Heart left ventricle (tissue), 16 donors: ENCODE results near the gene ZNF71. TPM values are rescaled to one million over a fixed set of nuclear protein-coding genes. Genes with fewer than 3 reads are reported as not detected.

Source experiments
- ATAC-seq, 4 donors: fragments of 200-7000 bp; cut with Tn5 transposase; one replicate each; pipeline ENCODE4 v1.9.1; 2020 to 2022; ENCODE audit warnings: moderate library complexity in 4 of 4, mild to moderate bottlenecking in 3 of 4, moderate number of reproducible peaks in 1 of 4
- DNase-seq, 5 donors: peaks; one replicate each; pipeline ENCODE4 v3.0.0-alpha.2; 2020
- H3K27ac ChIP-seq, 12 donors: fragments of 200-600 bp; sonication (generic) in 4 of 12; one replicate each; pipeline versions ENCODE4 v1.5.0 to v1.8.0; 2016 to 2022; ENCODE audit warnings: mild to moderate bottlenecking in 2 of 12
- H3K27me3 ChIP-seq, 9 donors: fragments of 200-600 bp; sonication (generic) in 2 of 9; one replicate each; pipeline versions ENCODE4 v1.5.1 to v1.8.0; 2016 to 2022; ENCODE audit warnings: mild to moderate bottlenecking in 3 of 9
- H3K36me3 ChIP-seq, 9 donors: fragments of 200-600 bp; sonication (generic) in 2 of 9; one replicate each; pipeline versions ENCODE4 v1.5.0 to v1.8.0; 2018 to 2022; ENCODE audit warnings: mild to moderate bottlenecking in 2 of 9
- H3K4me1 ChIP-seq, 12 donors: fragments of 200-600 bp; sonication (generic) in 4 of 12; one replicate each; pipeline versions ENCODE4 v1.5.0 to v1.8.0; 2016 to 2022; ENCODE audit warnings: mild to moderate bottlenecking in 3 of 12
- H3K4me3 ChIP-seq, 12 donors: fragments of 200-600 bp; sonication (generic) in 4 of 12; one replicate each; pipeline versions ENCODE4 v1.5.0 to v1.8.0; 2017 to 2022; ENCODE audit warnings: mild to moderate bottlenecking in 9 of 12, moderate library complexity in 4 of 12
- H3K9me3 ChIP-seq, 12 donors: fragments of 200-600 bp; sonication (generic) in 4 of 12; one replicate each; pipeline versions ENCODE4 v1.5.0 to v1.8.0; 2016 to 2022; ENCODE audit warnings: mild to moderate bottlenecking in 1 of 12
- CTCF ChIP-seq, 12 donors: fragments of 200-600 bp; sonication (generic) in 4 of 12; IDR thresholded peaks; one replicate each; pipeline versions ENCODE4 v1.5.0 to v1.8.0; 2018 to 2022; ENCODE audit warnings: antibody characterized with exemption in 12 of 12, mild to moderate bottlenecking in 5 of 12
- POLR2A ChIP-seq, 2 donors: fragments of 450-650 bp; IDR thresholded peaks; one replicate each; pipeline ENCODE4 v1.6.1; 2017; ENCODE audit warnings: antibody characterized with exemption in 2 of 2, mild to moderate bottlenecking in 2 of 2, moderate library complexity in 2 of 2
- WGBS, 4 donors: extraction: QIAGEN DNeasy Blood & Tissue Kit in 2 of 4; methylation state at CpG; one replicate each; pipeline versions ENCODE4 v1.1.5 to v1.1.7; 2013 to 2018; 5-methylcytosine and 5-hydroxymethylcytosine counted together
- intact Hi-C, 10 donors: fragments of 100-400 bp; cut with DNase I; formaldehyde crosslinking; loops; one replicate each; pipeline versions ENCODE4 v1.11.1 to v1.14.2; 2022
- polyA plus RNA-seq, 2 donors: library from polyadenylated mRNA; stranded (reverse); fragments of 200-250 nt; gene quantifications; one replicate each; pipeline ENCODE4 v1.2.3, GENCODE V29; 2013
- total RNA-seq, 9 donors: library from RNA; depleted of rRNA in 2 of 9; stranded (reverse); fragments of >200 nt in 2 of 9; fragmentation: NEBNext Ultra II Directional in 3 of 9; extraction: Animal tissue kit (Norgen Biotek cat#: 25700) in 3 of 9; gene quantifications; one replicate each; pipeline versions ENCODE4 v1.1.0 to v1.2.4, GENCODE V29; 2016 to 2023
- donor health status: ischemic (EF 13 %, LVEDD 7.1; RV severe dilation, severe dysfunction).
- donor health status: healthy with polysubstance abuse.
- donor health status: DM: no; HTN: yes; CAD: no.
- donor health status: DM: no; HTN: no; CAD: no.
- donor health status: ischemic (EF 25% LVEDD 6.9; RV normal size, moderate dysfunction).
- donor health status: ischemic (EF 25% LVEDD 5.7; RV mildly dilated, moderate dysfunction).
- donor health status: healthy.
- donor health status: DM: yes; HTN: yes; CAD: no.
- donor health status: ischemic (EF 35%, LVEDD 5.7; RV mildly dilated, moderate dysfunction).
- donor health status: nonischemic (EF 11% LVEDD 7.7; RV severe dilation, severe dysfunction).
- donor health status: DM: yes; HTN: yes; CAD: no.
- donor health status: PGD.
- donor health status: ischemic (EF 29% LVEDD 5.4; RV normal size, mild dysfunction).
- donor health status: nonischemic (EF 23%, LVEDD 6.1; RV moderate dilation, normal function).

Gene ZNF71
- total and polyA plus RNA-seq, 11 donors = 3.6 to 15.3 (median 7.1) TPM

GRCh38 chr19:56667311-56667870, 72.3 kb downstream of the ZNF71 start:
- TF ChIP-seq POLR2A (IDR thresholded peaks at IDR 0.05) (no peak), CTCF (IDR thresholded peaks at IDR 0.05) (no peak)
- H3K4me1 ChIP-seq = peaks cover 0 to 20% (median 12%) of the 10 kb centered on the region in 12 donors
- H3K27me3 ChIP-seq = no peaks in the 10 kb centered on the region
- H3K36me3 ChIP-seq = peaks cover 0 to 26% (median 18%) of the 10 kb centered on the region in 9 donors
- no peak overlapping the region for H3K27ac ChIP-seq
- intact Hi-C loops = loop anchor here in 2 of 10 donors (5.0 to 10.0 kb wide), 2 partner anchors 70 to 163 kb away; partner anchors contain the start of genes ZNF471 (in 1 of the 2) and ZNF71 (in 1 of the 2)
- DNase-seq = no peak
- no peak for ATAC-seq
- H3K9me3 ChIP-seq = peaks cover 0 to 17% (median 0%) of the 10 kb centered on the region in 12 donors
- 68 to 87% (median 70%) methylated on average over 4 to 6 of the region's 6 CpGs for WGBS, 4 donors
- H3K4me3 ChIP-seq = no peak overlapping the region

DNA sequence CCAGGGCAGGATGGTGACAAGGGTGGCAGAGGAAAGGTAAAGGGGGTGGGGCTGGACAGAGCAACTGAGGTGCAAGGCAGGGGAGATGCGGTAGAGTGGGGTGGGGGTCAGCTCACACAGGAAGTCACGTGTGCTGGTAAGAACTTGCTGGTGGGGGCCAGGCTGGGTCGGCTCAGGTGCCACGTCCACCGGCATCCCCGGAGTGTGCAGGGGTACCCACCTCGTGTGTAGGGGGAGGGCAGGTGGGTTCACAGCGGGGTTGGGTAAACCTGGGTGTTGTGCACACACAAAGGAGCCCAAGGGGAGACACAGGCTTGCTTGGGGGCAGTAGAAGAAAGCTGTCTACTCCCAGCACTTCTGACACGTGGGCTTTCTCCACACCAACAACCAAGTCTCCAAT, 73.6 kb downstream of the ZNF71 start:
- no peak for DNase-seq
- Histone ChIP-seq H3K27me3 (no peaks in the 10 kb centered on the region), H3K4me1 (peaks cover 0 to 20% (median 12%) of the 10 kb centered on the region in 12 donors), H3K36me3 (peaks cover 0 to 14% (median 9%) of the 10 kb centered on the region in 9 donors), H3K4me3 (no peak overlapping the region), H3K9me3 (peaks cover 0 to 13% (median 0%) of the 10 kb centered on the region in 12 donors), H3K27ac (no peak overlapping the region)
- WGBS, 4 donors = 73 to 91% (median 80%) methylated on average over 9 of the region's 9 CpGs
- ATAC-seq = no peak
- intact Hi-C loops = loop anchor here in 2 of 10 donors (5.0 to 10.0 kb wide), 2 partner anchors 71 to 164 kb away; partner anchors contain the start of genes ZNF471 (in 1 of the 2) and ZNF71 (in 1 of the 2)
- no peak for TF ChIP-seq CTCF (IDR thresholded peaks at IDR 0.05)
- TF ChIP-seq POLR2A (IDR thresholded peaks at IDR 0.05) = no peak

- Histone ChIP-seq H3K27me3 (no peaks in the 10 kb centered on the region), H3K36me3 (no peaks in the 10 kb centered on the region), H3K27ac (no peak overlapping the region), H3K4me3 (peak overlapping the region in 11 of 12 donors; percentile 65 to 91 (median 82)), H3K9me3 (no peaks in the 10 kb centered on the region), H3K4me1 (peaks cover 0 to 20% (median 12%) of the 10 kb centered on the region in 12 donors)
- no peak for TF ChIP-seq POLR2A (IDR thresholded peaks at IDR 0.05)
- no peak for TF ChIP-seq CTCF (IDR thresholded peaks at IDR 0.05)
- DNase-seq = no peak
- 72 to 87% (median 83%) methylated on average over 10 to 17 of the region's 17 CpGs for WGBS, 4 donors
- intact Hi-C loops = loop anchor here in 2 of 10 donors (5.0 kb wide), 2 partner anchors 73 to 163 kb away; partner anchors contain the start of genes ZNF471 (in 1 of the 2) and ZNF71 (in 1 of the 2)
- peak in 1 of 4 donors; percentile 2 for ATAC-seq
Observed at GRCh38 chr19:56670401-56670960, 75.4 kb downstream of the ZNF71 start.

DNA sequence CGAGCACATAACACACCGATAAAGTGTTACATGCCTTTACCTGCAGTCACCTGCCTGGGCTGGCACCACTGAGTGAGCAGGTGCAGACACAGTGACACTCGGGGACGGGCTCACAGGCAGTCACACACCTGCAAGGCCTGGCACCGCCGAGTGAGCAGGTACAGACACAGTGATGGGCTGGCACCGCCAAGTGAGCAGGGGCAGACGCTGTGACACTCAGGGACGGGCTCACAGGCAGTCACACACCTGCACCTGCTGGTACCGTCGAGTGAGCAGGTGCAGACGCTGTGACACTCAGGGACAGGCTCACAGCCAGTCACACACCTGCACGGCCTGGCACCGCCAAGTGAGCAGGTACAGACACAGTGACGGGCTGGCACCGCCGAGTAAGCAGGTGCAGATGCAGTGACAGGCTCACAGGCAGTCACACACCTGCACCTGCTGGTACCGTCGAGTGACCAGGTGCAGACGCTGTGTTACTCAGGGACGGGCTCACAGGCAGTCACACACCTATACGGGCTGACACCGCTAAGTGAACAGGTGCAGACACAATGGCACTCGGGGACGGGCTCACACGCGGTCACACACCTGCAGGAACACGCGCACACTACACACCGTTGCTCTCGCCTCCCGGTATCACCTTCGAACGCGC, 76.0 kb downstream of the ZNF71 start:
- Histone ChIP-seq H3K4me1 (peaks cover 0 to 20% (median 12%) of the 10 kb centered on the region in 12 donors), H3K36me3 (no peaks in the 10 kb centered on the region), H3K27ac (peak overlapping the region in 10 of 12 donors; percentile 43 to 83 (median 61)), H3K4me3 (peak overlapping the region; percentile 57 to 91 (median 82)), H3K9me3 (no peaks in the 10 kb centered on the region), H3K27me3 (no peaks in the 10 kb centered on the region)
- peak in 3 of 5 donors; percentile 13 to 42 (median 29) for DNase-seq
- TF ChIP-seq CTCF (IDR thresholded peaks at IDR 0.05) = no peak
- no peak for TF ChIP-seq POLR2A (IDR thresholded peaks at IDR 0.05)
- ATAC-seq = peak in 2 of 4 donors; percentile 2 to 41
- WGBS, 4 donors = 28 to 36% (median 32%) methylated on average over 25 to 35 of the region's 35 CpGs
- intact Hi-C loops = loop anchor here in 2 of 10 donors (5.0 kb wide), 2 partner anchors 74 to 164 kb away; partner anchors contain the start of genes ZNF471 (in 1 of the 2) and ZNF71 (in 1 of the 2)
